A172 (cell line): ENCODE data around the gene EPS8L3. TPM values are rescaled to one million over a fixed set of nuclear protein-coding genes. Genes with fewer than 3 reads are reported as not detected.
"Not testable (repeated sequence)": the region's sequence is repeated elsewhere in the genome, so short reads cannot be mapped to it uniquely, and the experiment has no call there.

Experiments
- DNase-seq: peaks from one replicate; pipeline ENCODE4 v3.0.0-alpha.2; 2015; ENCODE audit warnings: low spot score
- total RNA-seq: library from RNA; depleted of rRNA; stranded (reverse); fragments of >200 nt; shearing (Covaris generic); gene quantifications from 2 replicates; pipeline ENCODE4 v1.2.3, GENCODE V29; 2014; rRNA removed

EPS8L3 gene, protein sequence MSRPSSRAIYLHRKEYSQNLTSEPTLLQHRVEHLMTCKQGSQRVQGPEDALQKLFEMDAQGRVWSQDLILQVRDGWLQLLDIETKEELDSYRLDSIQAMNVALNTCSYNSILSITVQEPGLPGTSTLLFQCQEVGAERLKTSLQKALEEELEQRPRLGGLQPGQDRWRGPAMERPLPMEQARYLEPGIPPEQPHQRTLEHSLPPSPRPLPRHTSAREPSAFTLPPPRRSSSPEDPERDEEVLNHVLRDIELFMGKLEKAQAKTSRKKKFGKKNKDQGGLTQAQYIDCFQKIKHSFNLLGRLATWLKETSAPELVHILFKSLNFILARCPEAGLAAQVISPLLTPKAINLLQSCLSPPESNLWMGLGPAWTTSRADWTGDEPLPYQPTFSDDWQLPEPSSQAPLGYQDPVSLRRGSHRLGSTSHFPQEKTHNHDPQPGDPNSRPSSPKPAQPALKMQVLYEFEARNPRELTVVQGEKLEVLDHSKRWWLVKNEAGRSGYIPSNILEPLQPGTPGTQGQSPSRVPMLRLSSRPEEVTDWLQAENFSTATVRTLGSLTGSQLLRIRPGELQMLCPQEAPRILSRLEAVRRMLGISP
- not detected in 2 replicates for total RNA-seq

DNA sequence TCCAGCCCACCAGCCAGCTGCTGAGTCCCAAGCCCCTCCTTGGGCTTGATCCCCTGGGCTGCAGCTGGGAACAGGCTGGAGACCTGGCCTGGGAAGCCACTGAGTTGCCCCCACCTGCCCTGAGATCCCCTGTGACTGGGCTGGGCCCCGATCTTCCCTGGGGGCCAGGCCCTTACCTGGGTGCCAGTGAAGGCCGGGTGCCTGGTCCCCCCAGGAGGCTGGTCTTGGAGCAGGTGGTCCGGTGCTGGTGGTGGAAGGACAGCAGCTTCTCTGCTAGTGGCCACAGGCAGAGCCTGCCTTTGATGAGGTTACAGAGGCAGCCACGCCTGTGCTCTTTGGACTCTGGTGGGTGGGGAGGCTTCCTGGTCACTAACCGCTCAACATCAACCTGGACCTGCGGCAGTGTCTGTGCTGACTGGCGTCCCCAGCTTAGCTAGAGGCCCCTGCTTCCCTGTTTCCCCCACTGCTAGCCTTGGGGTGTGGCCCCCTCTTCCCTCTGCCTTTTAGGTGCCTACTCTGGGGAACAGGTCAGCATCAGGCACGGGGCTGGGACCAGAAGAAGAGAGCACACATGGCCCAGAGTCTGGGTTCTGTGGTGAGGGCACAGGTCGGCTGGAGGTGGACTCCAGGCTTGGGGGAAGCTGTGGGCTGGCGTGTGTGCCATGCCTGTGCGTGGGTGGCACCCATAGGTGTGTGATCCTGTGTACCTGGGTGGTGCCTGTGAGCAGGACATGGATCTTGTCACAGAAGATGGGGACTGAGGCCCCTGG, at the start of gene EPS8L3:
Gene EPS8L3, minus strand, starts transcription at position 278 of the 770 bp plus-strand sequence. CDS start 2,174 bp downstream, outside the sequence.
- no peak for DNase-seq

DNA sequence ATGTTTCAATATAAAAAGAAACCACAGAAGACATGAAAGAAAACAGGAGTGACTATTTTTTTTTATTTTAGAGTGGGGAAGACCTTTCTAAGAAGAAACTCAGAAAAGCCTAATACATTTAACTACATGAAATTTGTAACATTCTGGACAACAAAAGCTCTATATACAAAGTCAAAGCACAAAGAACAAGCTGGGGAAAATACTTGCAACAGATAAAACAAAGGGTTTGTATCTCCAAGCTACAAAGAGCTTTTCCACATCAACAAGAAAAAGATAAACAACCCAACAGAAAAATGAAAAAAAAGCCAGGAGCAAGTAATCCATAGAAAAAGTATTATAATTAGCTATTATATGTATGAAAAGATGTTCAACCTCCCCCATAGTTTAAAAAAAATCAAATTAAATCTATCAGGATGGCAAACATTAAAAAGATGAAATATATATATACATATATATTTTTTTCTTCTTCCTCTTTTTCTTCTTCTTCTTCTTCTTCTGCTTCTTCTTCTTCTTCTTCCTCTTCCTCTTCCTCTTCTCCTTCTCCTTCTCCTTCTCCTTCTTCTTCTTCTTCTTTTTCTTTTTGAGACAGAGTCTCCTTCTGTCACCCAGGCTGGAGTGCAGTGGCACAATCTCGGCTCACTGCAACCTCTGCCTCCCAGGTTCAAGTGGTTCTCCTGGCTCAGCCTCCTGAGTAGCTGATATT, 49.1 kb upstream of the EPS8L3 start:
- DNase-seq: no peak

DNA sequence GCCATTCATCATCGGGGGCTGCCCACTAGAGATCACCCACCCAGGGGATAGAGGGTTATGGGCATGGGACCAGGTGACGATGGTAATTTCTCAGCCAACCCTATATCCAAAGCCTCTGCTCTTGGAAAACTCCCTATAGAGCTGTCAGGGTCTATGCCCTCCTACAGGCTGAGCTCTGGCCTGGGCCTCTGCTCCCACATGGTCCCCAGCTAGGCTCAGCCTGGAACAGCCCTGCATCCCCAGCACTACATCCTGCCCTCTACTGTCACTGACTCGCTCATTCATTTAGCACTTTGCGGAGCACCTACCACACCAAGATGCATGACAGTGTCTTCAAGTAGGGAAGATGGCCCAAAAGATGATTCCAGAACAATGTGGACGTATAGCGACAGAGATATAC, 45.0 kb upstream of the EPS8L3 start:
- no peak for DNase-seq

DNA sequence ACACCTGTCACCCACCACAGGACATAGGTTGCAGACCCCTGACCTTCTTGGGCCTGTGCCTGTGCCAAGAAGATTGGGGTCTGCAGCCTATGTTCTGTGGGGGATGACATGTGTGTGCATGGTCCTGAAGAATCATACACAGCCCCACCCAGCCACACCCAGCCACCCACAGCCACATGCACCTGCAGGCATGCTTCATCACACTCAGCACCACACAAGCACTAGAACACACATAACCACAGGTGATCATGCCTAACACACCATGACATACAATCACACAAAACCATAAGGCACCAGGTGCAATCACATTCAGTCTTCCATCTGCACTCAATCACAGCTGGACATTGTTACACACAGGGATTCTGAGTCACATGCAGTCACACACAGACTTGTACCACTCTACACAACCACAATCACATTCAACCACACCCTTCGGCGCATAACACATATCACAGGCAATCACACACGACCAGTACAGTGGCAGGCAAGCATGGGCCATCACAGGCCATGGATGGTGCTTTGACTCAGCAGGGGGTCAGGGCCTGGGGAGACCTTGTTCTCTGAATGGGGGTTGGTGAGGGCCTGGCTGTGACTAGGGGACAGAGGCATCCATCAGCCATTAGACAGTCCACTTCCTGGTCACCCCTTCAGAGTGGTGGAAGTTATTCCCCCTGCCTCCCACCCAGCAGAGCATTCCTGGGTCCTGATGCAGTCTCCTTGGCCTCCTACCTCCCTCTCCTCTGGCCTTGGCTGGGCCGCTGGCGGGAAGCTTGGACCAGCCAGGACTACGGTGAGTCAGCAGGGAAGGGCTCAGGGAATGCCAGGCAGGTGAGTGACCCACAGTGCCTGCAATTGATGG, 44.3 kb upstream of the EPS8L3 start:
- peak; percentile 83 for DNase-seq

DNA sequence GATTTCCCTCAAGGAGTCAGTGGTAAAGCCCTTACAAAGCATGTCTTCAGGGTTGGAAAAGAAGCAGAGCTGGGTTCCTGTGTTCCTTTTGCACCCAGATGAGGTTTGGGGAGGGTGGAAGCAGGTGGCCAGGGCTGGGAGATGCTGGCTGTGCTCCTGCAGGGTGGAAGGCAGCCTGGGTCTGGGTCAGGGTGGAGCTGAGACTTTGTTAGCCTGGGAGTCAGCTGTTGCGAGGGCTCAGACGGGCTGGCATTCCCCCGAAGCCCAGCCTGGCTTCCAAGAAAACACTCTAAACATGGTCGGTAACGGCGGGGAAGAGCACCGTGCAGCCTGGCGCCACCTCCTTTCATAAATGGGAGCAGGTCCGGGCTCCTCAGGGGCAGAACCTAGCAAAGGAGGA, 43.7 kb upstream of the EPS8L3 start:
- no peak for DNase-seq

DNA sequence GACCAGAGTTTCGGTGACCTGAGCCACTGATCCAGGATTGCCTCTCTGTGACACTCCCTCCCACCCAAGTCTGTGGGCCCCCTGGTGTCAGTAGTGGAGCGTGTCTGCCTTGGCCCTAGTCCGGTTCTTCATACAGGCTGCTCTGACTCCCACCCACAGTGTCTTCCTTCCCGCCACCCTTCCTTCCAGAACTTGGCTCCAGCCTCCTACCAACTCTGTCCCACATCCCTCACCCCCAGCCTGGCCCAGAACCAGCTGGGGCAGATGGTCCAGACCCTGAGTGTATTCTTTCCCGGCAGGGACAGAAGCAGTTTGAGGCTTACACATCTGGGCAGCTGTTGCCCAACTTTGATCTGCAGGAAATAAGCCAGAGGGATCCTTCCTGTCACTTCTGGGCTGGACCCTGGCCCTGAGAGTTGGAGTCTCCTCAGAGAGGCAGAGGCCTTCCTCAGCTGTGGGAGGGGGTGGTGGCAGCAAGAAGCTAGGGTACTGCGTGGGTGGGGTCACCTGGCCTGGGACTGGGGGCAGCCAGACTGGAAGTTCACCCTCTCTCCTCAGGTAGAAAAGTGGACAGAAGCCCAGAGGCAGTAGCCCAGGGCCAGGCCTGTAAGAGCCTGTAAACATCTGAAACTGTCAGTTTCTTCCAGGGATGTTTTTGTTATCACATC, 43.1 kb upstream of the EPS8L3 start:
- no peak for DNase-seq

DNA sequence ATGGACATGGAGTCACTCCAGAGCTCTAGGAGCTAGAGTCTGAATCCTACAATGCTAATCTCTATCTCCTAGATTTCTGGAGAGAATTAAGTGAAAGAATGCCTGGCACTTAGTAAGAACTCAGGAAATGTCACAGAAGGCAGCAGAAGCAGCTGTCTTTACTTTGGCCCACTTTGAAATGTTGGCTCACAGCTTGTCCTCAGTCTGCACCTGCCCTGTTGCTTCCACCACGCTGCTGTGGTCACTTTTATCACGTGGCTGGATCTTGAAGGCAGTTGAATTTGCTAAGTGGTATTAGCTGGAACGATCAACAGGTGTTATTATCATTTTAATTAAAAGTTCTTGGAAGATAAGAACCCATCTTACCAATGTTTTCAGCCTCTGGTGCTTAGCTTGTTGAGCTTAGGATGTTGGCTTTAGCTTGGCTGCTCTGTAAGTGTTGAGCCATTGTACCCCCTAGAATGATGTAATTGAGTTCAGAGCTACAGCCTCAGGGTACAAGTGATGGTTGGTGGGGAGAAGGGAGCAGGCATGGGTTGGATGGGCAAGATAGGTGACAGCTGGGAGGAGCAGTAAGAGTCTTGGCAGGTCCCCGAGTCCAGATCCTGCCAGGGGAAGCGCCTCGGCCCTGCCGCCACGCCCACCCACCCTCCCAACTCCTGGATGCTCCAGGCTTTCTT, 41.9 kb upstream of the EPS8L3 start:
- no peak for DNase-seq

DNA sequence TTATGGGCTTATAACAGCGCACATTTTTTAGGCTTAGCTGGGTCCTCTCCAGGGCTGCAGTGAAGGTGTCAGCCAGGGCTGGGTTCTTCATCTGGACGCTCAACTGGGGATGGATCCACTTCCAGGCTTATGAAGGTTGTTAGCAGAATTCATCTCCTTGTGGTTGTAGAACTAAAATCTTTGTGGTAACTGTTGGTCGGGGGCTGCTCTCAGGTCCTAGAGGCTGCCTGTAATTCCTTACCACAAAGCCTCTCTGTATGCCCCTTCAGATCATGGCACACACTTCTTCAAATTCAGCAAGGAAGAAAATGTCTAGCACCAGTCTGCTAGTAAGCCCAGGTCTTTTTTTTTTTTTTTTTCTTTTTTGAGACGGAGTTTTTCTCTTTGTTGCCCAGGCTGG, 40.9 kb upstream of the EPS8L3 start:
- DNase-seq: no peak

DNA sequence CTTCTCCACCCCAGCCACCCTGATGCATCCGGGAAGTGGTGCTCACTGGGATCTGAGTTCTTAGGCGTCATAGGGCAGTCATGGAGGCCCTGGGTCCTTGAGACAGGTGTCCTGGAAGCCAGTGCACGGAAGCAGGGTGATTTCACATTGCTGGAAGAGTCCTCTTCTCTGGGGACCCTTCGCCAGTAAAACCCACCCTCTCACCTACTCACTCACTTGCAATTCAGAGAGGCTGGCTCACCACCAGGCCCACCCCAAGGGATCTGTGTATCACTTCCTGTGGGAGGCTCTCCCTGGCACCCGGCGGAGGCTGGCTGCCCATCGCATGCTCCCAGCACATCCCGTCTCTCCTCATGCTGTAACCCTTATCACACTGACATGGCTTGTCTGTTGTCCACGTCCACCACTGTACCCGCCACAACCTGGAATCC, 40.2 kb upstream of the EPS8L3 start:
- peak; percentile 62 for DNase-seq

DNA sequence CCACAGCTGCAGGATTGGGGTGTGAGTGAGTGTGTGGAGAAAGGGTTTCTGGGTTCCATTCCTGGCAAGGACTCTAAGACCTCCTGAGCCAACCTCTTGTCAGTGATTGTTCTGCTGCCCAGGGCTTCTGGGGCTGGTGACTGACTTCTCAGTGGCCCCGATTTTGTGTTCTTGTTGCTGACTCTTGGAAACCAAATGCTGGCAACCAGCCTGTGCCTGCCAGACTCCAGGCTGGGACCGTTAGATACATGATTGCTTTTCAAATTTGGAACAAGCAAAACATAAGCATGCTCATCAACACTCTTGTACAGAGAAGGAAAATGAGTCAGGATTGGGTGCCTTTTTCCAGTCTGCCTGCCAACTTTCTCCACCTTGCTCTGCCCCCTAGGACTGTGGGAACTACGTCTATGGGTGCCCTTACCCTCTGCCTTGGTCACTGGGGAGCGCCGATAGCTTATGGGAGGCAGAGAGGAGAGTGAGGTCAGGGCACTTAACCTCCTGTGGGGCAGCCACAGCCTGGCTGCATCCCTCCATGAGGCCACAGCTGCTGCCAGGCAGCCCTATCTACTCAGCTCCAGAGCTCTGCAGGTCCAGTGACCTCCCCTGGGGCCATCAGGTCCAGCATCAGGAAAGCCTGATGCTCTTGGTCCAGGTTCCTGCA, 39.3 kb upstream of the EPS8L3 start:
- DNase-seq: no peak

DNA sequence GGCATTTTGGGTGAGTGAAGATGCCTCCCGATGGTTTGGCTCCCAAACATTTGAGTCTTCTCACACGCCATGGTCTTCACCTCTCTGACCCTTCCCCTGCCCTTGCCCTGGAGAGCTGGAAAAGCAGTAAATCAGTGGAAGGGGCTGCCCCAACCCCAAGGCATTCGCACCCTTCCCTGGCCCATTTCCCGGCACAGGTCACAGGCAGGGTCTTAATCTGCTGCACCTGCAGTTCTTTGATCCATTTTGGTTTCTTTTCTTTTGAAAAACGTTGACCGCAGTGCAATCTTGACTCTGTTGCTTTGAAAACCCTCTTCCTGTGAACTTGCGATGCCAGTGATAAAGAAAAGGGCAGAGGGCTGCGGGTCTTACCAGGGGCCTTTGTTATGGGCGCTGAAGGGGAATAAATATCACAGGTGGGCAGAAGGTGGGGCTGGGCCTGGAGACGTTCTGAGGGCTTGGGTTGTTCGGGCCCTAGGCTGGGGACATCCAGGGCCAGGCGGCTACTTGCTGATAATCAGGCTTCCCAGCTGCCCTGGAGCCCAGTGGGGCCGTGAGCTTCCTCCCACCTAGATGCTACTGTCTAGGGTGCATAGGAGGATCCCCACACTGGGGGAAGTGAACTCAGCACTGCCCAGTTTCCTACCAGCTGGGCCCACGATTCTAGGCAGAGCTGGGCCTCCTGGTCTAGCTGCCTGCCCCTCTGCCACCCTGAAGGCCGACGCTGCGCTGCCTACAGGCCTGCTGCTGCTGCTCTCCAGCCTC, 38.6 kb upstream of the EPS8L3 start:
- DNase-seq: no peak

DNA sequence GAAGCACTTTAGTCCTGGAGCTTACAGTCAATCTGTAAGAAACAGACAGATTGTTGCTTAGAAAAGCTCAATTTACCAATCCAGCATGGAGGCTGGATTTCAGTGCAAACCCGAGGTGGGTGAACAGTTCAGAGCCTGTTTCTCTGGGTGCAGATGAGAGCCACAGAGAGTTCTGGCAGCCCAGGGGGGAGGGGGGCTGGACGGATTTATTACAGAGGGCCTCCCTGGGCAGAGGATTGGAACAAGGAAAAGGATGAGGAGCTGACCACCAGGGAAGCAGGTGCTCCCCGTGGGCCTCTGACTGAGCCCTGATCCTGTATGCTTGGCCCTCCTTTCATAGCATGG, 38.0 kb upstream of the EPS8L3 start:
- DNase-seq: no peak

DNA sequence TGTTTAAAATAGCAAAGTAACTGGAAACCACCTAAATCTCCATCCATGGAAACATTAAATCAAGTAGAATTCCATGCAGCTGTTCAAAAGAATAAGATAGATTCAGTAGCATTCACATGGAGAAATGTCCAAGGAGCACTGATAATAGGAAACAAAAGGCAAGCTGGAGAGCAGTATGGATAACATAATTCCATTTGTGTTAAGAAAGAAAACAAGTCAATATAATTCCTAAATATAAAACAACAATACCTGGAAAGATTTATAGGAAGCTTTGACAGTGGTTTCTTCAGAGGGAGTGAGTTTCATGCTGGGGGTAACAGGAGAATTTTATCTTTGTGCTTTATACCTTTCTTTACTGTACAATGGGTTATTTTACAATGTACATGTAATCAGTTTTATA, 36.6 kb upstream of the EPS8L3 start:
- no peak for DNase-seq

DNA sequence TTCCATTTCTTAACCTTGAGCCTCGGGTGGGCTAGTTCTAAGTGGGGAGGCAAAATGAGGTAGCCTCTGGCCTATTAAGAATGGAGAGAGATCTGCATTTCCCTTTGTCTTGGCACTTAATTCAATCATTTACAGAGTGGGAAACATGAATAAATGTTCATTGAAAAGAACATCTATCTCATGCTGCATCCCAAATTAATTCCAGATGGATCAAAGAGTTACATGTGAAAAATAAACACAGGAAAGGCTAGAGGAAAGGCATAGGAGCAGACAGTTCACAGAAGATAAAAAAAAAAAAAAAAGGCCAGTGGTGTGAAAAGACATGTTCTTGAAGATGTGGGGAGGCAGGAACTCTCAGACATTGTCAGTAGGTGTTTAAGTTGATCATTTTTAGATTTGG, 35.7 kb upstream of the EPS8L3 start:
- DNase-seq: no peak

DNA sequence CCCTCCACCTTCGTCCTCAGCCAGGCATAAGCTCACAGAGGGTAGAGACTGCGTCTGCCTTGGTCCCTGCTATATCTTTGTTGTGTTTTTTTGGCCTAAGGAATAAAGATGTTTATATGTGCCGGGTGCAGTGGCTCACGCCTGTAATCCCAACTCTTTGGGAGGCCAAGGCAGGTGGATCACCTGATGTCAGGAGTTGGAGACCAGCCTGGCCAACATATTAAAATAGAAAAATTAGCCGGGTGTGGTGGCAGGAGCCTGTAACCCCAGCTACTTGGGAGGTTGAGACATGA, 33.5 kb upstream of the EPS8L3 start:
- DNase-seq: not testable (repeated sequence)

DNA sequence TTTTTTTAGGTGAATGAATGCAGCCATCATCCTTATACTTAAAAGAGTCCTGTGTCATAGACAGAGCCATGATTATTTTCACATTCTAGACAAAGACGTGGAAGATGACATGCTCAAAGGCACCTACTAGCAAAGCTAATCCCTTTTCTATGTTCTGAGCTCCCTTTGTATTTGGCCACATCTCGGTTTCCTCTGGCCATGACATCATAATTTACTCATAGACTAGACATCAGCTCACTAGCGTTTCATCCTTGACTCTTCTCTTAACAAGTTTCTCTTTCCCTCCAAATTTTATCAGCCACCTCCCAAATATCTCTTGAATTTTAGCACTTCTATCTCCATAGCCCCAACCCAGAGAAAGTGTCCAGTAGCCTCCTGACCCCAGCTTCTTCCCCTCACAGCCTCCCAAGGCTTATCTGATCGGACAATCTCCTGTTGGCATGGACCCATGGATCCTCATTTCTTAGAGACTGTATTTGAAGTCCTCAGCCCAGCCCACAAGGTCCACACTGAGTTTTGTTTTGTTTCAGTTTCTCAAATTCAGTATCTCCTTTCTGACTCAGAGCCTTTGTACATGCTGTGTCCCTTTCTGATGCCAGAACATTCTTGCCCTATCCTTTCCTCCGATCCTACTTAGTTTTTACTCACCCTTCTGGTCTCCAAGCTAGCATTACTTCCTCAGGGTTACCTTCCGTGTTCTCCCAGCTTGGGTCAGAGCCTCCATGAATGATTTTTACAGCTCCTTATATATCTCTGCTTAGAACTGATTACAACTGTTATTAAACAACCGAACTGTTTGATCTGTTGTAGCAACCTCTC, 33.0 kb upstream of the EPS8L3 start:
- no peak for DNase-seq

DNA sequence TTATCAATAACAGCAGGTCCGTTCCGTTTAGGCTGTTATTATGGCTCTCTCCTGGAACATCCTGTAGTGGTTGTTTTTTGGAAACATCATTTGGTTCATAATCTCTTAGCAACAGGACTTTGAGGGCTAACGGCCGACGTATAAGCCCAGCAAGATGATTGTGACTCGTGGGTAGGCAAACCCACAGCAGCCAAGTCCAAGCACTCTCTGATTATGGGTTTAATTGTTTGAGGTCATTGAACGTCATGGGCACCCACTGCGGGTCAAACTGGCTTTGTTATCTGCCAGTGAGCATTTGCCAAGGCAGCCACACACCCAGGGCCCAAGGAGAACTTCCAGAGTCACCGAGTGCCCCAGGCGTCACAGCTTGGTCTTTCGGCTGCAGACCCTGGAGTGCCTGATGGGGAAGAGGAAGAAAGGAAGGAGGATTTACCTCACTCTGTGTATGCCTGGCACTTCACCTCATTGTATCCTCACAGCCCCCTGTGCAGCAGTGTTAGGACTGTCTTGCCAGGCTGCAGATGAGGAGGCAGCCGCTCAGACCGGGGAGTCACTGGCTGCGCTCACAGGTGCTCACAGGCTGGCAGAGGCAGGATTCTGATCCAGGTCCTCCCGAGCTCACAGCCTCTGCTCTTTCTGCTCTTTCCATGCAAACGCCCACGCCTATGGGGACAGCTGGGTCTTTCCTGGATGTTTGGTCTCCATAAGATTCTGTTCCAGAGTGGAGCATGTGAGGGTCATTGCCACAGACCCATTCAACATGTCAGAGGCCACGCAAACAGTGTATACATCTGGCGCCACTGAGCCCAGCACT, 30.8 kb upstream of the EPS8L3 start:
- no peak for DNase-seq
